ENCODE measurements around the gene ADAMTS16.

ADAMTS16 gene

GRCh38 chr5:5139777-5140478 is at the start of gene ADAMTS16:
ADAMTS16 (plus strand) TSS chr5:5140330; CDS start chr5:5140468, 138 bp downstream.
- peak in 5 of 10 donors; percentile 13 to 83 (median 75) for DNase-seq
- intact Hi-C loops (cut with DNase I), result loop anchor here (2.0 kb wide), 1 partner anchor 259 kb away; no protein-coding TSS in a partner anchor

GRCh38 chr5:5092149-5092548 is 48.0 kb upstream of the ADAMTS16 start:
- no peak for DNase-seq
- intact Hi-C loops (cut with DNase I), result no loop called here

- intact Hi-C loops (cut with DNase I), result no loop called here
- no peak for DNase-seq
Measured at GRCh38 chr5:5100635-5101034, 39.5 kb upstream of the ADAMTS16 start.

- intact Hi-C loops (cut with DNase I), result no loop called here
- no peak for DNase-seq
Measured at GRCh38 chr5:5101676-5102075, 38.5 kb upstream of the ADAMTS16 start.

GRCh38 chr5:5103245-5103644 is 36.9 kb upstream of the ADAMTS16 start:
- intact Hi-C loops (cut with DNase I), result no loop called here
- DNase-seq, result no peak

- no peak for DNase-seq
- intact Hi-C loops (cut with DNase I), result no loop called here
Measured at GRCh38 chr5:5104550-5104949, 35.6 kb upstream of the ADAMTS16 start.

- intact Hi-C loops (cut with DNase I), result no loop called here
- DNase-seq, result no peak
Measured at GRCh38 chr5:5105531-5105930, 34.6 kb upstream of the ADAMTS16 start.

- intact Hi-C loops (cut with DNase I), result no loop called here
- DNase-seq, result no peak
Measured at GRCh38 chr5:5116956-5117355, 23.2 kb upstream of the ADAMTS16 start.

- no peak for DNase-seq
- intact Hi-C loops (cut with DNase I), result no loop called here
Measured at GRCh38 chr5:5122776-5123175, 17.4 kb upstream of the ADAMTS16 start.

- intact Hi-C loops (cut with DNase I), result no loop called here
- no peak for DNase-seq
Measured at GRCh38 chr5:5124231-5124630, 15.9 kb upstream of the ADAMTS16 start.

GRCh38 chr5:5126444-5126843 is 13.7 kb upstream of the ADAMTS16 start:
- peak in 1 of 10 donors; percentile 42 for DNase-seq
- intact Hi-C loops (cut with DNase I), result no loop called here

GRCh38 chr5:5128766-5129165 is 11.4 kb upstream of the ADAMTS16 start:
- DNase-seq, result no peak
- intact Hi-C loops (cut with DNase I), result no loop called here

- intact Hi-C loops (cut with DNase I), result no loop called here
- DNase-seq, result no peak
Measured at GRCh38 chr5:5132234-5132633, 7.9 kb upstream of the ADAMTS16 start.

- intact Hi-C loops (cut with DNase I), result no loop called here
Measured at GRCh38 chr5:5132693-5133295, 7.3 kb upstream of the ADAMTS16 start.

GRCh38 chr5:5134107-5134506 is 6.0 kb upstream of the ADAMTS16 start:
- intact Hi-C loops (cut with DNase I), result no loop called here
- peak in 1 of 10 donors; percentile 30 for DNase-seq

More at GRCh38 chr5:5132693-5133295, 7.3 kb upstream of the ADAMTS16 start:
- DNase-seq, result peak in 1 of 10 donors; percentile 77

GRCh38 chr5:5135957-5136676 is 4.0 kb upstream of the ADAMTS16 start:
- intact Hi-C loops (cut with DNase I), result no loop called here
- no peak for DNase-seq

- intact Hi-C loops (cut with DNase I), result loop anchor here (2.0 kb wide), 1 partner anchor 257 kb away; no protein-coding TSS in a partner anchor
- peak in 1 of 10 donors; percentile 82 for DNase-seq
Measured at GRCh38 chr5:5137851-5138250, 2.3 kb upstream of the ADAMTS16 start.

- intact Hi-C loops (cut with DNase I), result loop anchor here (2.0 kb wide), 1 partner anchor 259 kb away; no protein-coding TSS in a partner anchor
- DNase-seq, result peak in 2 of 10 donors; percentile 75 to 81
Measured at GRCh38 chr5:5139336-5139776, 774 bp upstream of the ADAMTS16 start.

GRCh38 chr5:5140479-5141338 is 579 bp downstream of the ADAMTS16 start:
- intact Hi-C loops (cut with DNase I), result loop anchor here (1.0 kb wide), 1 partner anchor 279 kb away; no protein-coding TSS in a partner anchor

GRCh38 chr5:5141339-5141599 is 1.1 kb downstream of the ADAMTS16 start:
- no peak for DNase-seq
- intact Hi-C loops (cut with DNase I), result loop anchor here (1.0 kb wide), 1 partner anchor 278 kb away; no protein-coding TSS in a partner anchor

More at GRCh38 chr5:5140479-5141338, 579 bp downstream of the ADAMTS16 start:
- peak in 3 of 10 donors; percentile 79 to 81 (median 81) for DNase-seq

All from posterior cingulate gyrus (tissue), 11 donors.